Kidney (tissue), 14 donors: ENCODE data around the gene DLD. TPM values are rescaled to one million over a fixed set of nuclear protein-coding genes. Genes with fewer than 3 reads are reported as not detected.
"Not testable (repeated sequence)": the region's sequence is repeated elsewhere in the genome, so short reads cannot be mapped to it uniquely, and the experiment has no call there.

Source experiments
- DNase-seq, 5 donors: peaks; one replicate each; pipeline ENCODE4 v3.0.0-alpha.2; 2013 to 2020
- FAIRE-seq: peaks from 2 replicates; lab custom pipeline; 2012; peaks lifted over from hg19 to GRCh38; lab: Jason Lieb, UNC
- H3K27ac ChIP-seq, 2 donors: one replicate each; pipeline ENCODE4 v1.7.0; 2013; ENCODE audit warnings: low read depth in 2 of 2, low read length in 2 of 2, inconsistent platforms in 1 of 2
- H3K27me3 ChIP-seq: one replicate; pipeline ENCODE4 v1.7.1; 2013; ENCODE audit warnings: low read length, inconsistent platforms; ENCODE audit not compliant: control insufficient read depth, insufficient read depth
- H3K36me3 ChIP-seq, 3 donors: one replicate each; pipeline versions ENCODE4 v1.7.0 to v1.7.1; 2013; ENCODE audit warnings: low read length in 3 of 3, control low read depth in 1 of 3, inconsistent platforms in 1 of 3; ENCODE audit not compliant: insufficient read depth in 3 of 3, control insufficient read depth in 2 of 3
- H3K4me1 ChIP-seq, 3 donors: one replicate each; pipeline versions ENCODE4 v1.7.0 to v1.7.1; 2013; ENCODE audit warnings: low read length in 3 of 3, inconsistent platforms in 1 of 3, low read depth in 1 of 3; ENCODE audit not compliant: control insufficient read depth in 2 of 3, insufficient read depth in 2 of 3
- H3K4me3 ChIP-seq, 3 donors: one replicate each; pipeline versions ENCODE4 v1.7.0 to v1.8.1; 2013; ENCODE audit warnings: low read length in 3 of 3, control low read depth in 1 of 3, inconsistent platforms in 1 of 3
- H3K9ac ChIP-seq, 3 donors: one replicate each; pipeline versions ENCODE4 v1.7.0 to v1.7.1; 2013; ENCODE audit warnings: low read length in 3 of 3, control low read depth in 1 of 3, inconsistent platforms in 1 of 3
- H3K9me3 ChIP-seq, 3 donors: one replicate each; pipeline versions ENCODE4 v1.7.0 to v1.7.1; 2013; ENCODE audit warnings: low read length in 3 of 3, control low read depth in 1 of 3, inconsistent platforms in 1 of 3; ENCODE audit not compliant: control insufficient read depth in 2 of 3, insufficient read depth in 1 of 3
- intact Hi-C: fragments of 100-400 bp; cut with DNase I; formaldehyde crosslinking; loops from one replicate; pipeline ENCODE4 v1.11.1; 2022
- polyA plus RNA-seq: library from polyadenylated mRNA; stranded (reverse); fragments of 350-450 nt; fragmentation: Illumina TruSeq; extraction: RNeasy Lipid Tissue Mini Kit (QIAGEN cat#74804); gene quantifications from one replicate; pipeline ENCODE4 v1.2.3, GENCODE V29; 2014; ENCODE audit warnings: low read depth, low replicate concordance; ENCODE audit not compliant: insufficient read depth
- total RNA-seq: library from RNA; stranded (reverse); fragmentation: NEBNext Ultra II Directional; extraction: Animal tissue kit (Norgen Biotek cat#: 25700); gene quantifications from one replicate; pipeline ENCODE4 v1.2.1, GENCODE V29; 2021
- TF ChIP-seq, protein P1 (sequence below): IDR thresholded peaks from 3 replicates; pipeline ENCODE4 v1.5.1; 2012; ENCODE audit warnings: mild to moderate bottlenecking, moderate library complexity, borderline replicate concordance; ENCODE audit not compliant: insufficient read depth; ENCODE audit errors: extremely low read depth
- donor health status: control.
- donor health status: control.
- donor health status: control.
- donor health status: control.
- donor health status: control.
- donor health status: DM: yes; HTN: yes; CAD: no.
- donor health status: Normal renal cell carcinoma (clear cell type).

The DLD gene
- total and polyA plus RNA-seq, 2 donors from 2014 or later, result 78.6 to 153 TPM

DNA sequence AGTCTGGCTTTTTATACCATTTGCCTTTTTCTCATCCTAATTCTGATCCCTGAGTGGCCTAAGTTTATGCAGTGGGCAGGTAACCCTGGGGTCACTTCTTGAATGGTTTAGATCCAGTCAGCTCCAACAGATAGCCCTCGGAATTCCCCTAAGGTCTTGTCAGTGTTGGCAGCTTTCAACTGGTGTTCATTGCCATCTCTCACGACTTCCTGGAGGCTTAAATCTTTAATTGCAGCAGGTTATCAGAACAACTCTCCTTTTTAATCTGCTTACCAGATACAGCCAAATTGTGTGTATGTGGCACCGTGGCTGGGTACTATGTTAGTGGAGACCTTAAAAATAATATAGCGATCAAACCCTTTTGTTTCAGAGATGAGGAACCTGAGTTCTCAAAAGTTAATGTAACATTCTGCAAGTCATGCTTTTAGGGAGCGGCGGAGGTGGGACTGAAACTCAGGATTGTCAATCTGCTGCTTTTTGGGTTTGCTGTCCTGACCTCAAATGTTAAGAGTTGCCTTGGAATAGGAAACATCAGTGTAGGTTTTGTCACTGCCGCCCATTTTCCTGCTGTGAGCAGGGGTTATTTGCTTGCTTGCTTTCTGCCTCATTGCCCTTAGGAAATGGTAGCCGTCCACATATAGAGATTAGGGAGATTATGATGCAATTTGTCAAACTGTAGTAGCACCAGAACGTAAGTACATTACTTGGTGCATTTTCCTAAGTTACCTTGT lies 818 bp downstream of the DLD start:
- no peaks in the 10 kb centered on the region for H3K27me3 ChIP-seq
- DNase-seq (peak in 2 of 5 donors; percentile 5 to 14), FAIRE-seq (no peak)
- H3K36me3 ChIP-seq, result peaks cover 0 to 5% (median 0%) of the 10 kb centered on the region in 3 donors
- no peaks in the 10 kb centered on the region for H3K9me3 ChIP-seq
- peak overlapping the region; percentile 87 to 95 (median 91) for H3K4me3 ChIP-seq
- intact Hi-C loops, result no loop called here
- H3K27ac ChIP-seq, result peak overlapping the region; percentile 95 to 98
- TF ChIP-seq, protein P1, sequence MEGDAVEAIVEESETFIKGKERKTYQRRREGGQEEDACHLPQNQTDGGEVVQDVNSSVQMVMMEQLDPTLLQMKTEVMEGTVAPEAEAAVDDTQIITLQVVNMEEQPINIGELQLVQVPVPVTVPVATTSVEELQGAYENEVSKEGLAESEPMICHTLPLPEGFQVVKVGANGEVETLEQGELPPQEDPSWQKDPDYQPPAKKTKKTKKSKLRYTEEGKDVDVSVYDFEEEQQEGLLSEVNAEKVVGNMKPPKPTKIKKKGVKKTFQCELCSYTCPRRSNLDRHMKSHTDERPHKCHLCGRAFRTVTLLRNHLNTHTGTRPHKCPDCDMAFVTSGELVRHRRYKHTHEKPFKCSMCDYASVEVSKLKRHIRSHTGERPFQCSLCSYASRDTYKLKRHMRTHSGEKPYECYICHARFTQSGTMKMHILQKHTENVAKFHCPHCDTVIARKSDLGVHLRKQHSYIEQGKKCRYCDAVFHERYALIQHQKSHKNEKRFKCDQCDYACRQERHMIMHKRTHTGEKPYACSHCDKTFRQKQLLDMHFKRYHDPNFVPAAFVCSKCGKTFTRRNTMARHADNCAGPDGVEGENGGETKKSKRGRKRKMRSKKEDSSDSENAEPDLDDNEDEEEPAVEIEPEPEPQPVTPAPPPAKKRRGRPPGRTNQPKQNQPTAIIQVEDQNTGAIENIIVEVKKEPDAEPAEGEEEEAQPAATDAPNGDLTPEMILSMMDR, result no peak
- H3K9ac ChIP-seq, result peak overlapping the region; percentile 87 to 92 (median 90)
- peaks cover 0 to 11% (median 3%) of the 10 kb centered on the region in 3 donors for H3K4me1 ChIP-seq

DNA sequence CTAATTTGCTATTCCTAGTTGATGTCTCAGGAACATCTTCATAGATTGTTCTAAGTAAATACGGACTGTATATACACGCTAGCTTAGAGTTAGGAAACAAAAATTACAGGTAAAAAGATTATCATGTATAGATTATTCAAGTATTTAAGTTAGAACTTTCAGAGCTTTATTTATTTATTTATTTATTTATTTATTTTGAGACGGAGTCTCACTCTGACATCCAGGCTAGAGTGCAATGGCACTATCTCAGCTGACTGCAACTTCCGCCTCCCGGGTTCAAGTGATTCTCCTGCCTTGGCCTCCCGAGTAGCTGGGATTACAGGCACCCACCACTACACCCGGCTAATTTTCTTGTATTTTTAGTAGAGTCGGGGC lies 1.4 kb downstream of the DLD start:
- H3K9me3 ChIP-seq, H3K27me3 ChIP-seq, H3K36me3 ChIP-seq, intact Hi-C loops, FAIRE-seq, DNase-seq: not testable (repeated sequence)
- Histone ChIP-seq H3K4me1 (peaks cover 0 to 11% (median 3%) of the 10 kb centered on the region in 3 donors), H3K9ac (peak overlapping the region; percentile 0 to 92 (median 90)), H3K27ac (peak overlapping the region in 1 of 2 donors; percentile 33), H3K4me3 (peak overlapping the region; percentile 7 to 95 (median 87))

DNA sequence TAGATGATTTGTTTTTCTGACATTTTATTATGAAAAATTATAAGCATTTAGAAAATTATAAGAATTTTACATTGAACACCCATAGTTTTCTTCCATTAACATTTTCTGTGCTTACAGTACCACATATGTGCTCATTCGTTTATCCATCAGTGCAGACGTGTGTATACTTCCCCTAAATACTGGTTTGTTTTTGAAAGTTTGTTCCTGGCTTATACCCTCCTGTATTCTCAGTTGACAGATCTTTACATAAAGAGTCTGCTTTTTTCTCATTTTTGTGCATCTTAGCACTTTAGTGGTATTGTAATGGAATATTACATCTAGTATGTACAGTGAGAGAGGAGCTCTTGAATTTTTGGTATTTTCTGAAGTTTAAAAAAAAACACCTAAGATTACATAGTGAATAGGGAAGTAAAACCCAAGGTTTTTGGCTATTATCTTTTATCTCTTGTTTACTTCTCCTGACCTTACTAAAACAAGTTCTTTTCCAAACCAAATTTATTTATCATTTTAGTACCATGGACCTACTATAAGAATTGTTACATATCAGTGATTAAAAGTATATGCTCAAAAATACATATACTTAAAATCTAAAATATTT lies 8.1 kb downstream of the DLD start:
- Histone ChIP-seq H3K4me1 (no peaks in the 10 kb centered on the region), H3K27me3 (no peaks in the 10 kb centered on the region), H3K27ac (no peak overlapping the region), H3K36me3 (peaks cover 0 to 19% (median 7%) of the 10 kb centered on the region in 3 donors), H3K4me3 (no peak overlapping the region), H3K9ac (no peak overlapping the region), H3K9me3 (no peaks in the 10 kb centered on the region)
- FAIRE-seq (no peak), DNase-seq (no peak)
- intact Hi-C loops, result no loop called here
- TF ChIP-seq, protein P1, result no peak

DNA sequence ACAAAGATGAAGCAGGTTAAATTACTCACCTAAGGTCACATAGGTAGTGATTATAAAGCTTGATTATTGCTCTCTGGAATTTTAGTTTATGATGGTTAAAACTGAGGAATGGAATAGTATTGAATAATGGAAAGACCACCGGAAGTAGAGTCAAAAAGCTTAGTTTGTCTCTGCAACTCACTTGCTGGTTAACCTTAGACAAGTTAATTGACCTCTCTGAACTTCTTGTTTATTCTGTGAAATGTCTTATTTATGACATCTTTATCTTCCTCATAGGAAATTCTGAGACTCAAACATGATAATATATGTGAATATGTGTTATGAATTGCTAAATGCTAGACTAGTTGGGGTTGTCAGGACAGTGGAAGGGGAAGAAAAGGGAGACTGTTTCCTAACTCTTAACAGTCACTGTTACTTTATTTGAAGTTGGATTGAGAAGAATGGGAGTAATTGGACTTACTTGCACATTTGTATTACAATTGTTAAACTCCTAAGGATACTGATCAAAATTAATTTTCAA lies 9.6 kb downstream of the DLD start:
- FAIRE-seq (no peak), DNase-seq (no peak)
- Histone ChIP-seq H3K4me3 (no peak overlapping the region), H3K9ac (no peak overlapping the region), H3K36me3 (peaks cover 0 to 24% (median 16%) of the 10 kb centered on the region in 3 donors), H3K9me3 (no peaks in the 10 kb centered on the region), H3K27ac (no peak overlapping the region), H3K4me1 (no peaks in the 10 kb centered on the region), H3K27me3 (no peaks in the 10 kb centered on the region)
- intact Hi-C loops, result no loop called here
- TF ChIP-seq, protein P1, result no peak
